ENCODE measurements around the gene CNOT2. TPM values are rescaled to one million over a fixed set of nuclear protein-coding genes. Genes with fewer than 3 reads are reported as not detected.

Gene CNOT2
- total RNA-seq, 1 experiment from 2014 or later: 73.7 TPM

DNA sequence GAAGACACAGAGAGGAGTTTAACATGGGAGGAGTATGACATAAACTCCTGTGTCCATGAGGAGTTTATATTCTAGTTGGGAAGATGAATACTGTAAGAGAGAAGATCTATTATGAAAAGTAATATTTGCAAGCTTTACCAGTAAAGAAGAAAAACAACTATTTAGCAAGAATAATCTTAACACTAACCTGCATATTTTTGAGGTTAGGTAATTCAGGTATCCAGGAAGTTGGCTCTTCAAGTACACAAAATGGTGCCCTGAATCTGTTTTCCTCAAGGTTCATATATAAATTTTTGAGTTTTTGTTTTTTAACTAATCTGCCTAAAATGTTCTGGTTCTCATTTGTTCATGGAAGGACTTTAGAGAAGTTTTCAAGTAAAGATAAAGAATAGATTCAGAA lies 89.0 kb downstream of the CNOT2 start:
- ChIA-PET POLR2A (ENCODE audit: unreplicated experiment) (no interaction called here), CTCF (no interaction called here)
- ATAC-seq (no peak), DNase-seq (no peak)
- no peaks in the 10 kb centered on the region for H4K20me1 ChIP-seq (ENCODE audit: low read length)
- H3K9me3 ChIP-seq (ENCODE audit: low read length): no peaks in the 10 kb centered on the region
- H3K4me3 ChIP-seq (ENCODE audit: low read length): no peak overlapping the region
- no peaks in the 10 kb centered on the region for H3K27me3 ChIP-seq (ENCODE audit: low read length)
- TF ChIP-seq EZH2 (IDR thresholded peaks at IDR 0.05; ENCODE audit: low read length, unreplicated experiment): no peak
- BruUV-seq (replicated peaks): no TSS peak
- intact Hi-C loops (cut with micrococcal nuclease): no loop called here
- no peak overlapping the region for H2AFZ ChIP-seq (ENCODE audit: low read length)
- no peaks in the 10 kb centered on the region for H3F3A ChIP-seq (ENCODE audit: low read length, unreplicated experiment)
- no peak overlapping the region for H3K9ac ChIP-seq (ENCODE audit: low read length)
- H3K9me2 ChIP-seq (replicated peaks; ENCODE audit: low read length): no peaks in the 10 kb centered on the region
- H3K4me1 ChIP-seq (ENCODE audit: insufficient read depth, low read length): 0 out of 2 replicates have a peak, but pooled peaks cover 5% of the 10 kb centered on the region
- H3K79me2 ChIP-seq (ENCODE audit: low read length): no peaks in the 10 kb centered on the region
- no peak overlapping the region for H3K27ac ChIP-seq (ENCODE audit: low read length)
- H3K4me2 ChIP-seq (ENCODE audit: low read length): no peak overlapping the region
- H3K36me3 ChIP-seq (ENCODE audit: low read depth, low read length): peaks cover 12% of the 10 kb centered on the region; the same call in 1 of the 2 replicates

DNA sequence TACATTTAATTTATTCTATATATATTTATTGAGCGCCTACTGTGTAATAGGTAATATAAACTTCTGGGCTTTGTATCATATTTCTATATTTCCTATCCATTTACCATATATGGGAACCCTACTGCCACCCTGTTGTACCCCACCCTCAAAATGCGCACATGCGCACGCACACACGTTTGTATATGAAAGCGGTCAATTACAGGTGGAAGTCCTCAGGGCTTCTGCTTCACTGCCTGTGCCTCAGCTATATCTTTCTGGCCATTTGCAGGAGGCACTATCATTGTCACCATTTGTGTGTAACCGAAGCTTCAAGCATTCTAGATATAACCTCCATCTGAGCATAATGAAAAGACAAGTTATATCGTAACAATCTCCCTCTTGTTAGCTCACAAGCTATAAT lies 91.5 kb downstream of the CNOT2 start:
- intact Hi-C loops (cut with micrococcal nuclease): no loop called here
- DNase-seq: no peak
- no TSS peak for BruUV-seq (replicated peaks)
- H3K9me3 ChIP-seq (ENCODE audit: low read length): no peaks in the 10 kb centered on the region
- no peak overlapping the region for H2AFZ ChIP-seq (ENCODE audit: low read length)
- H3K36me3 ChIP-seq (ENCODE audit: low read depth, low read length): peaks cover 30% of the 10 kb centered on the region; the same call in 1 of the 2 replicates
- no peaks in the 10 kb centered on the region for H3K9me2 ChIP-seq (replicated peaks; ENCODE audit: low read length)
- H3K27me3 ChIP-seq (ENCODE audit: low read length): no peaks in the 10 kb centered on the region
- CTCF ChIA-PET: no interaction called here
- H3K79me2 ChIP-seq (ENCODE audit: low read length): no peaks in the 10 kb centered on the region
- ATAC-seq: no peak
- H4K20me1 ChIP-seq (ENCODE audit: low read length): no peaks in the 10 kb centered on the region
- no peak overlapping the region for H3K9ac ChIP-seq (ENCODE audit: low read length)
- TF ChIP-seq EZH2 (IDR thresholded peaks at IDR 0.05; ENCODE audit: low read length, unreplicated experiment): no peak
- TF ChIP-seq, protein P1, sequence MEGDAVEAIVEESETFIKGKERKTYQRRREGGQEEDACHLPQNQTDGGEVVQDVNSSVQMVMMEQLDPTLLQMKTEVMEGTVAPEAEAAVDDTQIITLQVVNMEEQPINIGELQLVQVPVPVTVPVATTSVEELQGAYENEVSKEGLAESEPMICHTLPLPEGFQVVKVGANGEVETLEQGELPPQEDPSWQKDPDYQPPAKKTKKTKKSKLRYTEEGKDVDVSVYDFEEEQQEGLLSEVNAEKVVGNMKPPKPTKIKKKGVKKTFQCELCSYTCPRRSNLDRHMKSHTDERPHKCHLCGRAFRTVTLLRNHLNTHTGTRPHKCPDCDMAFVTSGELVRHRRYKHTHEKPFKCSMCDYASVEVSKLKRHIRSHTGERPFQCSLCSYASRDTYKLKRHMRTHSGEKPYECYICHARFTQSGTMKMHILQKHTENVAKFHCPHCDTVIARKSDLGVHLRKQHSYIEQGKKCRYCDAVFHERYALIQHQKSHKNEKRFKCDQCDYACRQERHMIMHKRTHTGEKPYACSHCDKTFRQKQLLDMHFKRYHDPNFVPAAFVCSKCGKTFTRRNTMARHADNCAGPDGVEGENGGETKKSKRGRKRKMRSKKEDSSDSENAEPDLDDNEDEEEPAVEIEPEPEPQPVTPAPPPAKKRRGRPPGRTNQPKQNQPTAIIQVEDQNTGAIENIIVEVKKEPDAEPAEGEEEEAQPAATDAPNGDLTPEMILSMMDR (conservative IDR thresholded peaks at IDR 0.05; ENCODE audit: low read depth, low read length): no peak
- no peak overlapping the region for H3K4me2 ChIP-seq (ENCODE audit: low read length)
- POLR2A ChIA-PET (ENCODE audit: unreplicated experiment): no interaction called here
- H3K27ac ChIP-seq (ENCODE audit: low read length): no peak overlapping the region
- 0 out of 2 replicates have a peak, but pooled peaks cover 5% of the 10 kb centered on the region for H3K4me1 ChIP-seq (ENCODE audit: insufficient read depth, low read length)
- H3K4me3 ChIP-seq (ENCODE audit: low read length): no peak overlapping the region
- no peaks in the 10 kb centered on the region for H3F3A ChIP-seq (ENCODE audit: low read length, unreplicated experiment)

DNA sequence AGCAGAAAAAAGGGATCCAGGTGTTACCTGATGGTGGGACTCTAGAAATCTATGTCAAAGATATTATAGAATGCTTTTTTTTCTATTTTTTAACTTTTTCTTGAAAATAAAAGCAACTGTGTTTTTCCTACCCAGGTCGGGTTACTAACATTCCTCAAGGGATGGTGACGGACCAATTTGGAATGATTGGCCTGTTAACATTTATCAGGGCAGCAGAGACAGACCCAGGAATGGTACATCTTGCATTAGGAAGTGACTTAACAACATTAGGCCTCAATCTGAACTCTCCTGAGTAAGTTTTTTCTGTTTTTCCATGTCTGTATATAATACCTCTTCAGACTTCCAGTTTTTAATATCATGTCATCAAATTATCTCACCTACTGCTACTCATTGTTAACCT lies 95.3 kb downstream of the CNOT2 start:
- CTCF ChIA-PET: no interaction called here
- no peak overlapping the region for H3K4me3 ChIP-seq (ENCODE audit: low read length)
- no peak overlapping the region for H3K27ac ChIP-seq (ENCODE audit: low read length)
- intact Hi-C loops (cut with micrococcal nuclease): no loop called here
- no peaks in the 10 kb centered on the region for H4K20me1 ChIP-seq (ENCODE audit: low read length)
- H3K9me2 ChIP-seq (replicated peaks; ENCODE audit: low read length): no peaks in the 10 kb centered on the region
- no peak overlapping the region for H3K9ac ChIP-seq (ENCODE audit: low read length)
- H3K9me3 ChIP-seq (ENCODE audit: low read length): no peaks in the 10 kb centered on the region
- TF ChIP-seq EZH2phosphoT487 (IDR thresholded peaks at IDR 0.05; ENCODE audit: borderline replicate concordance, low read length): no peak
- TF ChIP-seq, protein P1 (conservative IDR thresholded peaks at IDR 0.05; ENCODE audit: low read depth, low read length): no peak
- TF ChIP-seq EZH2 (IDR thresholded peaks at IDR 0.05; ENCODE audit: low read length, unreplicated experiment): no peak
- peaks cover 42% of the 10 kb centered on the region; the same call in 1 of the 2 replicates for H3K36me3 ChIP-seq (ENCODE audit: low read depth, low read length)
- no peaks in the 10 kb centered on the region for H3F3A ChIP-seq (ENCODE audit: low read length, unreplicated experiment)
- no TSS peak for BruUV-seq (replicated peaks)
- H2AFZ ChIP-seq (ENCODE audit: low read length): no peak overlapping the region
- POLR2A ChIA-PET (ENCODE audit: unreplicated experiment): no interaction called here
- DNase-seq (no peak), ATAC-seq (no peak)
- no peaks in the 10 kb centered on the region for H3K79me2 ChIP-seq (ENCODE audit: low read length)
- H3K4me2 ChIP-seq (ENCODE audit: low read length): no peak overlapping the region
- H3K27me3 ChIP-seq (ENCODE audit: low read length): no peaks in the 10 kb centered on the region
- no peaks in the 10 kb centered on the region for H3K4me1 ChIP-seq (ENCODE audit: insufficient read depth, low read length)
